Stimulated activated CD4-positive, alpha-beta T cell treated with anti-CD3 and anti-CD28 coated beads, Interleukin-2, amount 100 ng/mL, for 4 hours (primary cell): ENCODE measurements around the gene TMA16.
"Not testable (repeated sequence)": the region's sequence is repeated elsewhere in the genome, so short reads cannot be mapped to it uniquely, and the experiment has no call there.

Experiments used
- DNase-seq: peaks from one replicate; pipeline ENCODE4 v3.0.0-alpha.2; 2020; ENCODE audit warnings: low read depth

TMA16 gene

DNA sequence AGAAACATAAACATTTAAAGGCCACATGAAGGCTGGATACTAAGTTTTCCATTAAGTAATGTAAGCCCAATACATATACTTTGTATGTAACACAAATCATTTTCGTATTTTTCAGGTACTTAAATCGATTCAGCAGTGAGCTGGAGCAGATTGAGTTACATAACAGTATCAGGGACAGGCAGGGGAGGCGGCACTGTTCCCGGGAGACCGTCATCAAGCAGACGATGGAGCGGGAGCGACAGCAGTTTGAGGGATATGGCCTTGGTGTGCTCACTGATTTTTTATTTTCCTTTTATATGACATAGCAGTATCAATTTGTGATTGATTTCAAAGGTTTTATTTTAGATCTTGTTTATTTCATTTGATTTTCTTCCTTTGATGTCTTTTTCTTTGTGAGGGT, 20.7 kb downstream of the TMA16 start:
- DNase-seq: no peak

DNA sequence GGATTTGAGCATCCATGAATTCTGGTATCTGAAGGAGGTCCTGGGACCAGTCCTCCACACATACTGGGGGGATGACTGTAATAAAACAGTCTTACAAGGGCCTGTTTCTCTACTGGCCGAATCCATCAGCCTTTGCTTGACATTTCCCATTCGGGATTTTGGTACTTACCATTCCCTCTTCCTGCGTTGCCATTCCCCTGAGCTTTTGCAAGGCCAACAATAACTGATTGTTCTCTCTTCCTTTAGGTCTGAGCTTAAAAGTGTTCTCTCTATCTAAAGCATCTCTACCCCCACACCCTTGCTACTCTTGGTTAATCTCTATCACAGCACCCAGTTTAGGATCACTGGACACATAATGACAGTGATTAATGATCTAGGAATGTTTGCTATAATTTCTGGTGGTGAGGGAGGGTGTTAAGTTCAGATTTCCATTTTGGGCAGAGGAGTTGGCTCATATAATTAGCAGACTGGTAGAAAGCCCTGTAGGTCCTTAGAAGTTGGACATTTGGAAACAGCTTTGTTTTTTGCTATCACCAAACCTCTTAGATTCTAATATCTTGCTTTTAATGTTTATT, 29.4 kb downstream of the TMA16 start:
- DNase-seq: no peak

DNA sequence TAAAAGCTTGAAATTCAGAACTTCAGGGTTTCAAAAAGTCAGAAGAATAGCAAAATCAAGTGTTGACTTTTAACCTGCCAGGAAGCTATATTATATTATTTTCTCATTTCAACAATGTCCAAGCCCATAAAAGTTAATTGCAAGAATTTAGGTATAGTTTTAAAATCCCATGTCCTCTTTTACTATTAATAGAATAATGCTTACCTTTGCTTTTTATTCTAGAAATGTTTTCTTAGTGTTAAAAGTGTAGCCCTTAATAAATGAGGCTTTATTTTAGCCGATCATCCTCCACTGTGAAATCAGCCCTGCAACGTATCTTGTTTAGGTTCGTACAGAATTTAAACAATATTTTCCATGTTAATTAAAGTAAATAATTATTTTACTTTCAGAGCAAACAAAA, 31.5 kb downstream of the TMA16 start:
- DNase-seq: no peak

DNA sequence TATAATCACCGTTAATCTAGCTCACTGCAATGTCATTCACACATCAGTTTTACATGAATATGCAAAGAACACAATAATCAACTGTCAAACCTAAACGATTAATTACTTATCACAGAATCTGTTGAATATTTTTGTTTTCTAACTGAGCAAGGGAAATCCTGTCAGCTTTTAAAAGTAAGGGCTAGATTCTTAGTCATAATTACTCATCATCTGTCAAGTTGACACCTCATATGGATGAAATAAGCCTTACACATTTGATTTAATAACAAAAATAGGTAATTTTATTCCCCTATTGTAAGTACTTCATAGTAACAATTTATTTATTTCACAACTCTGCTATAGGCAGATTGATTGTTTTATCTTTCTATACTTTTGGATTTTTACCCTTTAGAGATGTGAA, 32.7 kb downstream of the TMA16 start:
- DNase-seq: no peak

DNA sequence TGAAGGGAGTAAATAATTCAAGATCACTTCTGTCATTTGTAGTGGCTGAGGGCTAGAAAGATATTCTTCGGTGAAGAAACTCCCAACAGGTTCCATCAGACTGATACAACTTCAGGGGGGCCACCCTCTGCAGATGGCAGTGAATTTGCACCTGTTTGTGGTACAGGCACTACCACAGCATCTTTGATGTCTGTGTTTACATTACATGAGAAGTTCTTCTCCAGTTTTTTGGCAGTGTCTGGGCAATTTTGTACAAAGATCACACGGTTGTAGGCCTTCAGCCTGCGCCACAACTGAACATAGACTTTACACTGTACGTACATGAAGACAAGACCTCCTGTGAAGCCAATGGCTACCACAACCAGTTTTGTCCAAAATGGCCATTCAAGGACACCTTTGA, 34.2 kb downstream of the TMA16 start:
- DNase-seq: no peak

DNA sequence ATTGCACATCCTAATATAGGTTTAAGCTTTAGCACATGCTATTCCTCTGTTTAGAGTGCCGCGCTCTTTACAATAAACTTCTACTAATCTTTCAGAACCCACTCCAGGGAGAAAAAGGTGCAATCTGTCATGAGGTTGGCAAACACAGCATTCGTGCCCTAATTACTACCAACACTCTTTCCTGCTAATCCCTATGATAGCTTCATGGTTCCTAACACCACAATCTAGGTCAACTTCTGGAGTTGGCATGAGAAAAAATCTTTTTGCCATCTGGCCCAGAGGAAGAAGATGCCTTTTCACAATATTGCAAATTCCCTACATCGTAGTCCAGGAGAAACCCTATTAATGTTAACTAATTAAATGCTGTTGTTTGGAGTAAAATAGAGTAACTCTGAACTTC, 39.6 kb downstream of the TMA16 start:
- DNase-seq: no peak

DNA sequence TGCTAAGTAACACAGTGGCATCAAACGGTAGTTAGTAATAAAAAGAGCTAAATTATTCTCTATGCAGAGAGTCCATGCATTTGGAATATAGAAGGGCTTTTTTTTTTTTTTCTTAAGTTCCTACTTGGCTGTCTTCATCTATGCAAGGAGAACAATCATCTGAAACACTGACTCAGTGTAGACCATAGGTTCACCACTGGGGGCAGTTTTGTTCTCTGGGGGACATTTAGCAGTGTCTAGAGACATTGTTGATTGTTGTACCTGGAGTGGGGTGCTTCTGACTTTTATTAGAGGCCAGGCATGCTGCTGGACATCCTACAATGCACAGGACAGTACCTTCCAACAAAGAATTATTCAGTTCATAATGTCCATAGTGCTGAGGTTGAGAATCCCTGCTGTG, 41.2 kb downstream of the TMA16 start:
- DNase-seq: no peak

DNA sequence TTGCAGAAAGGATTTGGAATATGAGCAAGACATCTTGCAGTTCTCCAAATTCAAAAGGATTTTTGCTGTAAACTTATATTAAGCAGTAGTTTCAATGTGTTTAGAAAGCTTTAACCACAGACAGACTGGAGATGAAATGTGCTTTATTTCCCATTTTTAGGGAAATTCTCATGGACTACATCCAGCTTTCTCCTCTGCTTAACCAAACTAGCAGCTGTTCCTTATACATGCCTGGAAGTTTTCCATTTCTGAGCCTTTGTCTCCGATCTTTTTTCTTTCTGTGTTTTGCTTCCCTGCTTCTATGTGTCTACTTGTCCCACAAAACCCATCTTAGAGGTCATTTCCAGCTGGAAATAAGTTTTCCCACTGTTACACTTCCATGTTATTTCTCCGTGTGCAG, 41.6 kb downstream of the TMA16 start:
- DNase-seq: no peak

DNA sequence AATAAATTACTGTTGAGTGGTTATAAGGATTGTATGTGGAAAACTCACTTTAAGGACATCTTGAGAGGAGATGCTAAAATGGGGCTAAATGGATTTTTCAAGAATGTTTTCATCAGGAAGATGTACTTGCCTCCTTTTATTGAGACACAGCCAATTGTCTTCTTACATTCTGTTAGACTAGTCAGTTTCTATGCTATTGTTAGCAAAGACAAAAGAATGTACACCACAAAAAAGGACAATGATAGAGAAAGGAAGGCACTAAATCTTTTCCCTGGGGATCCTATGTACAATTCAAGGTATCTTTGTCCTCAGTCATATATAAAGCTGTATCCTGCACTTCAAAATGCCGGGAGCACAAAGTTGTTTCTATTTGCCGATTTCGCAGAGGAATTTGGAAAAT, 42.6 kb downstream of the TMA16 start:
- no peak for DNase-seq

DNA sequence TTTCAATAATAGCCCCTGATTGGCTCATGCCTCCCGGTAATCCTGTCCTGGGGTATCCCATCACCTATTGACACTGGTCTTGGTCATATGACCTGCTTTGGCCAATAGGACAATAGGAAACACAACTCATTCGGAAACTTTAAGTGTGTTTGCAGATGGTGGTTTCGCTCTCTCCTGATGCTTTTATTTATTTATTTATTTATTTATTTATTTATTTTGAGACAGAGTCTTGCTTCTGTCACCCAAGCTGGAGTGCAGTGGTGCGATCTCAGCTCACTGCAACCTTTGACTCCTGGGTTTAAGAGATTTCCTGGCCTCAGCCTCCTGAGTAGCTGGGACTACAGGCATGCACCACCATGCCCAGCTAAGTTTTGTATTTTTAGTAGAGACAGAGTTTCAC, 44.3 kb downstream of the TMA16 start:
- DNase-seq: not testable (repeated sequence)

DNA sequence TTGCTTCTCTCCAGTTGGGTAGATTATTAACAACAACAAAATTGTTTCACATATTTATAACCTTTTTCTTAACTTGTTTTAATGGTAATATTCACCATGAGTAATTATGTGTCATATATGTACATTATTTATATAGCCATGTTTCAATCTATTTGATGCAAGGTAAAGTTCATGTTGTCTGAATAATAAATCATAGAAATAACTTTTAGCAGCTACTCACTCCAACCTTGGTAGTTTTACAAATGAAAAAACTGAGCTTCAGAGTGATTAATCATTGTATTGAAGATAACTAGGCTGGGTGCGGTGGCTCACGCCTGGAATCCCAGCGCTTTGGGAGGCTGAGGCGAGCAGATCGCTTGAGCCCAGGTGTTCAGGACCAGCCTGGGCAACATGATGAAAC, 46.0 kb downstream of the TMA16 start:
- DNase-seq: no peak

DNA sequence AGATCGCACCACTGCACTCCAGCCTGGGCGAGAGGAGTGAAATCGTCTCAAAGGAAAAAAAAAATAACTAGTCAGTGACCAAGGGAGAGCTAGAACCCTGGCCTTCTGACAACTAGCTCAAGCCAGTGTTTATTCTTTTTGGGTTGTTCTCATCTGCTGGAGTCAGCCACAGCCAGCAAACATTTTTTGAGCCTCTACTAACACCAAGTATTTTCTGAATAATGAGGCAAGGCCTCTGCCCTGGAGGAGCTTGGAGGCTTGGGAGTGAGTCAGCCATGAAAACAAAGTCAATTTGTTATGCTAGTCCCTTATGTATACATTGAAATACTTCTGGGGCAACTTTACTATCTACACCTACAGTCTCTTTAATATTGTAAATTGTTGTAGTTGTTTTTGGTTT, 46.5 kb downstream of the TMA16 start:
- no peak for DNase-seq

DNA sequence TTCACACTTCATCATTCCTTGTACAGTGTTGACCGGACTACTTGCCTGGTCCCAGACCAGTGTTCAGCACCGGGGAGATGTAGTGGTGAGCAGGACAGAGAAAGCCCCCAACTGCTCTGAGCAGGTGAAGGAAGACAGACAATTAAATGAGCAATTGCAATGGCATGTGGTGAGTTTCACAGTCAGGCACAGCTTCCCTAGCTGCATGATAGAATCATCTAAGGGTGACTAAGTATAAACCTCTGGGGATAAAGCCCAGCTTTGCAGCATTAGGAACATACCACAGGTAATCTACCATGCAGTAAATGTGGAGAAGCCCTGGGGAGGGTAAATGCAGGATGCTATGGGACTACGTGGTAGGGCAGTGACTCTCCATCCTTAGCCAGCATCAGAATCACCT, 47.8 kb downstream of the TMA16 start:
- no peak for DNase-seq

DNA sequence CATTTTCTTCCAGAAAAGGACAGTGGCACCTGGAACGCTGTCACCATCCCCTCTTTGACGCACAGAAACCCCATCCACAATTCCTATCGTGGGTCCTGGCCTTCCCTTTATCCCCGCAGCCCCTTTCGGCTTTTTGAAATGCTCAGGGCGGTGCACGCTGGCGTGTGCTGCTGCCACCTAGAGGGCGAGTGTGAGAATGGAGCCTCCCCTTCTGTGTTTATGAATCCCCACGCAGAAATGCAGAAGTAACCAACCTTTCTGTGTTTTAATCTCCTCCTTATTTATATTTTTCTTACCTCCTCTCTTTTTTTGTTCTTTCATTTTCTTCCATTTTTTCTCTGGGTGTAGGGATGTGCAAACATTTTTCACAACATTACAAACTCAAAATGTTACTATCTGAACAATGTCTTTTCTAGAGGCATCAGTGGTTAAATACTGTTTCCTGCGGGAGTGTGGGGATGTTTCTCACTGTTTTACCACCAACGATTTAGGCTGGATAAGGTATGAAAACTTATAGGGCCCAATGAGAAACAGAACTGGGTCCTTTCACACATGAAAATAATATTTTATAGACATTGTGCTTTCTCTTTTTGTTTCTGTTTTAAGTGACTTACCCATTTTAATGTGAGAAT, 50.0 kb downstream of the TMA16 start:
- peak; percentile 23 for DNase-seq

DNA sequence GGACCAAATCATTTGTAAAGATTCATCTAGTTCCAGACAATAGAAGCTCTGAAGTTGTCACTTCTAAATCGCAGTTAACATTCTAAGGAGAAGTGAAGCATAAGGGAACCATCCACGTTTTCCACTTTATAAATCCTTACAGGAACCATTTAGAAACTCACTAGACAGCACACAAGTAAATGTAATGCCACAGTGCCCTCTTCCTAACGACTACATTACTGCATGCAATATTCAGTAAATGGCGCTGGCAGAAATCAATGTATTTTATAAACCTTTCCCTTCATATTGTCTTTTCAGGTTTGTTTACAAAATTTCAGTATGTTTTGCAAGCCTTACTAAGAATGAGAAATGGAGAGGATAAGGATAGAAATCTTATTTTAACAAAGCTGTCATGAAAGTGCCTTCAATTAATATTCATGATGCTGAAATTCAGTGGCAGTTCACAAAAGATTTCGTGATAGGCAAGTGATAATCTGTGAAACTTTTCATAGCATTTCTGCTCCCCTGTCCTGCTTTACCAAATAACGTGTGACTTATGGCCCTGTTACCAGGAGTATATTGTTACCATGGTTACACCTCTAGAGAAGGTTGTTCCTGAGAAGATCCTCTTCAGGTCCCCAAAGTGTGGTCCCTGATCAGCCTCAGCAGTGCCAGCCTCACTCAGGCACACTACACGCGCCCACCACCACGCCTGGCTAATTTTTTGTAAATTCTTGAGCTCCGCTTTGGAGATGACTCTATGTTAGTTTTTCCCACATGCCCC, 54.2 kb downstream of the TMA16 start:
- no peak for DNase-seq

DNA sequence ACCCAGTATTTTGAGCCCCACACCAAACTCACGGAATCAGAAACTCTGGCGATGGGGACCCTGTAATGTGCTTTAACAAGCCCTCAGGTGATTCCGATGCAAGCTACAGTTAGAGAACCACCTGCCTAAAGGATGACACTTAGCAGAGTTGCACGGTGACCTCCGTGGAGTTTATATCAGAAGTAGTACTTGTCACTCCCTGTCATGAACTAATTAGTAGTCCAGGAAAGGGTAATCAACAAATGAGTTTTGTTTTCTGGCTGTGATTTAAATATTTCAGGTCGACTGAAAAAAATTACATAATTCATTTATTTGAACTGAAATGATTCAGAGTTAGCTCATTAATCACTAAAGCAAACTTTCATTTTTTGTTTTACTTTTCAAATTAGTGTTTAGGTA, 56.4 kb downstream of the TMA16 start:
- no peak for DNase-seq

DNA sequence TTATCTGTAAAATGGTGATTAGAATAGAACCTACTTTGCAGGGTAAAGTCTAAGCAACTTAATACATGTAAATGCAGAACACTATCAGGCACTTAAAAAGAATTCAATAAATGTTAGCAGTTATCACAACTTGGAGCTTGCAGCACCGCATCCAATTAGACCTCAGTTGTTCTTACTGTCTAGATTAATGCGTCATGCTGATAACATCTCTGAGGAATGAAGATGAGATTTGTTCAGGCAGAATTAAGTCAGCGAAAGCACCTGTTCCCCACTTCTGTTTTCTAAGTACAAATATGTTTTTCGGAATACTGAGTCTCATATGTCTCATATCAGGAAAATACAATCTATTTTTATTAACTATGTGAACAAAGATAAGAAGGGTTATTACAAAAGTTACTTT, 58.7 kb downstream of the TMA16 start:
- DNase-seq: no peak

DNA sequence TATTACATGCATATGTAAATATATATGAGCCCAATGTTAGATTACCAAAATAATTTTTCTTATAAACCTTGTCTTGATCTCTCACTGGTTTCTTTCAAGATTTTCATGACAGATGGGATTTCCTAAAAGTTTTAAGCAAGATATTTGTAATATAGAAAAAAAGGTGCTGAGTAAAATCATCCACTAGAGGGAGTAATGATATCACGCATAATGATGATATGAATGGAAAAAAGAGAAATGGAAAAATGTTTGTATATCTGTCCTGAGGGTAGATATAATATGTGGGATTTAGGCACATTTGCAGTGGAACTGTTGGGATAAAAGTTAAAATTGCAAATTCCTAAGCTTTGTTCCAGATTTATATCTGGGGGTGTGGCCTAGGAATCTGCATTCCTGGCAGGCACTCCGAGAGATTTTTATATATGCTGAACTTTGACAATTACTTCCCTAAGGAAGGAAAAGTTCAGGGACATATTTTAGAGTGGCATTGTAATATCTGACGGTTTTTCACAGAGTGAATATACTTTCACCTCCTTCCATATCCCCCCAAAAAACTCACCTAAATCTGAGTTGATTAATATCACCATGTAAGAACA, 60.5 kb downstream of the TMA16 start:
- no peak for DNase-seq

DNA sequence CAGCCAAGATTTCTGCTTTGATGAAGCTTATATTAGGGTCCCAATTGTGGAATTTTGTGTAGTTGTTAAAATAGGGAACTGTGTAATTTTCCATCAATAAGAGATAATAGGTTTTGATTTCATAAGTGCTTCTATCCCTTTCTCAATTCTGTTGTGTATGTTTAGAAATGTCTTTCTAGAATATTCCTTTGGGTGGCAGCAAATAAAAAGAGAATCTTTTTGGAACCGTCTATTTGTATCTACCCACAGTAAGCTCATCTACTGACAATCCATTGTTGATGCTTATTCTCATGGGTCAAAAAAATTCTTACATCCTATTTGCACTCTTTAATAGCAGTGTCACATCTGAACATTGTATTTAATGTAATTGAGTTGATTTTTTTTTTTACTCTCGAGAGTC, 61.7 kb downstream of the TMA16 start:
- no peak for DNase-seq

DNA sequence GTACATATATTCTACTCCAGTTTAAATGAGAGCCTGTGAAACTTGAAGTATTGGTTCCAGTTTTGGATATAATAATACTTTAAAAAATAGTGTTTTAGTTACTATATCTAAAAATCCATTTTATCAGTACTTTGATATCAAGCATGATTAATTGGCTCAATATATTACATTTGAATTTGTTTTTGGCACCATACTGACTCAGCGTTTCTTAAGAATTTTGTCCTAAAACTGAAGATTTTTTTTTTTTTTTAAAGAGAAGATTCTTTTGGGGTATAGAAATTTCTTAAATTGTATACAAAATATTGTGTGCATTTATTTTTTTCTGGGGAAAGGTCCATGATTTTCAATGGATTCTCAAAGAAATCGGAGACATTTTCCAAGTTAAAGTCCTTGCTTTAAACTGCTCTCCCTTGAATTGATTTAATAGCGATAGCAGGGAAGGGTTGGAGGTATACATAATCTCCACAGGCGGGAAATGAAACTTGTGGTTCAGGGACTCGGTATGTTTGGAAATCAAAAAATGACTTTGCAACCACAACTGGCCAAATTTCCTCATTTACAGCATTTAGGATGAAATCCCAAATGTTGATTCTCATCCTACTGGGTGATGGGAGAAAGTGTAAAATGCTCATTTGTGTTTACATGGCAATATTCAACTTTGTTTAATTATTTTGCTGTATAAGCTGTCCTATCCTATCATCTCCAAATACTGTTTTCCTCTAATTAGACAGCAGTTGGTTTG, 62.3 kb downstream of the TMA16 start:
- no peak for DNase-seq

DNA sequence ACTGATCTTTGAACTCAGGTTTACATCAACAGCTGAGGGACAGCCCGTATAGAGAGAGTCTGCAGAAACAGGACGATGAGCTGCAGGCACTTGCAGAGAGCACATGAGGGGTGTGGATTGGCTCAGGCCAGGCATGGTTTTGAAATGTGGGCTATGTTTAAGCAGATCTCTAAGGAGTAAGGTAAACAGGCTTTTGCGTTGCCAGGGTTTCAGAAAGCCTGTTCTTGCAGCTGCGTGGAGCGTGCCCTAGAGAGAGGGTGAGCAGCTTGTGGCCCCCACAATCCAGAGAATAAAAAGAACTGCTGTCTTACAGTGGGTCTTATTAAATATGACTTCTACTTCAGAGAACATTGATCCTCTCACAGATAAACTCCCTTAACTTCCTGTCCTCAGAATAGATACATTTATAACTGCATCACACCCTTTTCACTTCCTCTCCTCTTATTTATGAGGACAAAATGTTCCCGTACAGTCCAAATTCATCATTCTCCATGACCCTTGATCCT, 64.1 kb downstream of the TMA16 start:
- no peak for DNase-seq

DNA sequence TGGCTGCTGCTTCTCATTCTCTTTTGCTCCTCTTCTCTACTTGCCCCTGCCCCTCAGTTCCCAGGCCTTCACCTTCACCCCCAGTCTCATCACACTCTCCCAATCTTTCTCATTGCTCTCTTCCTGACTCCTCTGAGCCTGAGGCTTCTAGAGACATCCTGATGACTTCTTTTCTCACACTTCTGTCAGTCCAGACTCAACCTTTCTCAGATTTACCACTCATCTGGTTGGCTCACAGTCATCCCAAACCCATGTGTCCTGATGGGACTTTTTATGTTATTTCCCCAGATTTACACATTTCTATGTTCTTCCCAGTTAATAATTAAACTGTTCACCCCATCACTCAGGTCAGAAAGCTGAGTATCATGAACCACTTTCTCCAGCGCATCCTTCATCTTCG, 68.0 kb downstream of the TMA16 start:
- no peak for DNase-seq
